HG03378 (cell line): ENCODE results near the gene CADPS2.
A peak's percentile ranks its signal among the peaks of the same experiment; 100 is the strongest.

Source experiments
- ATAC-seq: cut with Tn5 transposase; IDR thresholded peaks from one replicate; pipeline ENCODE4 v1.9.1; 2021; ENCODE audit warnings: mild to moderate bottlenecking, moderate library complexity; ENCODE audit not compliant: unreplicated experiment

Gene CADPS2

GRCh38 chr7:122407195-122407594 is 479.1 kb downstream of the CADPS2 start:
- ATAC-seq, result no peak

- no peak for ATAC-seq
These were observed 483.1 kb downstream of the CADPS2 start for GRCh38 chr7:122403113-122403512.

GRCh38 chr7:122402235-122402634 is 484.0 kb downstream of the CADPS2 start:
- ATAC-seq, result no peak

GRCh38 chr7:122397381-122397780 is 488.9 kb downstream of the CADPS2 start:
- ATAC-seq, result no peak

- ATAC-seq, result no peak
These were observed 491.7 kb downstream of the CADPS2 start for GRCh38 chr7:122394512-122394911.

GRCh38 chr7:122384528-122384927 is 501.7 kb downstream of the CADPS2 start:
- ATAC-seq, result no peak

- ATAC-seq, result peak; percentile 96
These were observed 502.3 kb downstream of the CADPS2 start for GRCh38 chr7:122383934-122384333.

- ATAC-seq, result no peak
These were observed 505.3 kb downstream of the CADPS2 start for GRCh38 chr7:122380992-122381391.

GRCh38 chr7:122379491-122379890 is 506.8 kb downstream of the CADPS2 start:
- ATAC-seq, result no peak

- ATAC-seq, result no peak
These were observed 516.5 kb downstream of the CADPS2 start for GRCh38 chr7:122369756-122370155.

- ATAC-seq, result no peak
These were observed 521.4 kb downstream of the CADPS2 start for GRCh38 chr7:122364761-122365280.

GRCh38 chr7:122363144-122363543 is 523.1 kb downstream of the CADPS2 start:
- ATAC-seq, result no peak

GRCh38 chr7:122362473-122362872 is 523.8 kb downstream of the CADPS2 start:
- ATAC-seq, result no peak

- no peak for ATAC-seq
These were observed 531.6 kb downstream of the CADPS2 start for GRCh38 chr7:122354656-122355055.

- ATAC-seq, result no peak
These were observed 533.8 kb downstream of the CADPS2 start for GRCh38 chr7:122352454-122352853.

- ATAC-seq, result no peak
These were observed 535.6 kb downstream of the CADPS2 start for GRCh38 chr7:122350701-122351100.

GRCh38 chr7:122344303-122344620 is 542.0 kb downstream of the CADPS2 start:
- ATAC-seq, result no peak

GRCh38 chr7:122343601-122344302 is 542.5 kb downstream of the CADPS2 start:
- ATAC-seq, result no peak

GRCh38 chr7:122340427-122340826 is 545.8 kb downstream of the CADPS2 start:
- no peak for ATAC-seq

GRCh38 chr7:122339145-122339904 is 546.9 kb downstream of the CADPS2 start:
- ATAC-seq, result no peak

- ATAC-seq, result no peak
These were observed 549.2 kb downstream of the CADPS2 start for GRCh38 chr7:122337011-122337410.

- ATAC-seq, result no peak
These were observed 557.0 kb downstream of the CADPS2 start for GRCh38 chr7:122329145-122329802.
